H1 (cell line): Measurements from ENCODE around the gene NCOA1. TPM values are rescaled to one million over a fixed set of nuclear protein-coding genes. Genes with fewer than 3 reads are reported as not detected.

Experiments
- CTCF ChIA-PET: fragments of 300-600 bp; sonication (Branson Sonifier 250); formaldehyde crosslinking; loops from one replicate; lab custom pipeline; 2021; ENCODE audit not compliant: partially characterized antibody; lab: Charles Lee
- POLR2A ChIA-PET: fragments of 300-600 bp; sonication (Branson Sonifier 250); formaldehyde crosslinking; loops from one replicate; lab custom pipeline; 2021; ENCODE audit warnings: inconsistent platforms; ENCODE audit not compliant: partially characterized antibody; lab: Charles Lee
- DNase-seq, 2 experiments: peaks; one replicate each; pipeline versions ENCODE4 v3.0.0 to v3.0.0-alpha.2; 2010 to 2022; ENCODE audit warnings: low spot score in 2 of 2, low read depth in 1 of 2, mixed read lengths in 1 of 2
- FAIRE-seq: peaks from 2 replicates; lab custom pipeline; 2011; peaks lifted over from hg19 to GRCh38; lab: Jason Lieb, UNC
- H2AFZ ChIP-seq: 2 replicates; pipeline ENCODE4 v1.8.1; 2012; ENCODE audit warnings: low read length, inconsistent platforms
- H2AK5ac ChIP-seq: 2 replicates; pipeline ENCODE4 v1.6.1; 2013; ENCODE audit warnings: low read depth, low read length
- H2BK120ac ChIP-seq: replicated peaks from 2 replicates; pipeline ENCODE3; 2013; ENCODE audit warnings: low read depth, low read length, inconsistent platforms
- H2BK12ac ChIP-seq: 2 replicates; pipeline ENCODE4 v1.6.1; 2013; ENCODE audit warnings: low read depth, low read length
- H2BK15ac ChIP-seq: 2 replicates; pipeline ENCODE4 v1.6.1; 2013; ENCODE audit warnings: low read length
- H2BK20ac ChIP-seq: 2 replicates; pipeline ENCODE4 v1.6.1; 2013; ENCODE audit warnings: low read length
- H2BK5ac ChIP-seq: 2 replicates; pipeline ENCODE4 v1.6.1; 2013; ENCODE audit warnings: low read depth, low read length
- H3K14ac ChIP-seq: 2 replicates; pipeline ENCODE4 v1.6.1; 2013; ENCODE audit warnings: inconsistent platforms; ENCODE audit not compliant: insufficient read length
- H3K18ac ChIP-seq: 2 replicates; pipeline ENCODE4 v1.6.1; 2013; ENCODE audit warnings: low read length; ENCODE audit errors: extremely low read depth
- H3K23ac ChIP-seq: 2 replicates; pipeline ENCODE4 v1.6.1; 2013; ENCODE audit warnings: inconsistent platforms; ENCODE audit not compliant: insufficient read length
- H3K23me2 ChIP-seq: 2 replicates; pipeline ENCODE4 v1.6.1; 2013; ENCODE audit warnings: low read depth, low read length
- H3K27ac ChIP-seq: 2 replicates; pipeline ENCODE4 v1.6.1; 2011; ENCODE audit warnings: low read depth, low read length, inconsistent platforms
- H3K27me3 ChIP-seq, 4 experiments: replicated peaks in 1 of 4; 1 replicate in 1 of 4; 2 replicates in 3 of 4; pipeline versions ENCODE4 v1.6.1 to v1.8.1; 2011 to 2013; ENCODE audit warnings: low read length in 3 of 4, mild to moderate bottlenecking in 3 of 4, inconsistent platforms in 2 of 4, mixed read lengths in 2 of 4, moderate library complexity in 1 of 4; ENCODE audit not compliant: control insufficient read depth in 3 of 4, insufficient read depth in 3 of 4; ENCODE audit errors: extremely low read depth in 1 of 4
- H3K36me3 ChIP-seq, 4 experiments: 2 replicates each; pipeline versions ENCODE4 v1.6.1 to v1.8.1; 2011 to 2013; ENCODE audit warnings: mild to moderate bottlenecking in 4 of 4, low read length in 3 of 4, moderate library complexity in 2 of 4, control low read depth in 1 of 4, inconsistent platforms in 1 of 4; ENCODE audit not compliant: insufficient read depth in 4 of 4, control insufficient read depth in 2 of 4
- H3K4ac ChIP-seq: replicated peaks from 2 replicates; pipeline ENCODE3; 2013; ENCODE audit warnings: low read length, low read depth, mixed read lengths, inconsistent platforms; ENCODE audit not compliant: insufficient read length
- H3K4me1 ChIP-seq, 4 experiments: replicated peaks in 1 of 4; 1 replicate in 1 of 4; 2 replicates in 3 of 4; pipeline versions ENCODE4 v1.6.1 to v1.8.1; 2011 to 2013; ENCODE audit warnings: low read length in 3 of 4, inconsistent platforms in 2 of 4, mixed read lengths in 1 of 4; ENCODE audit not compliant: insufficient read depth in 4 of 4, control insufficient read depth in 3 of 4
- H3K4me2 ChIP-seq, 2 experiments: 2 replicates each; pipeline versions ENCODE4 v1.6.1 to v1.8.1; 2011 to 2013; ENCODE audit warnings: low read depth in 2 of 2, low read length in 2 of 2, control low read depth in 1 of 2, inconsistent platforms in 1 of 2, mild to moderate bottlenecking in 1 of 2; ENCODE audit not compliant: insufficient read depth in 1 of 2
- H3K4me3 ChIP-seq, 4 experiments: fragments of 200-600, 300-600 bp in 1 of 4; sonication (generic), shearing (Covaris generic), sonication (Bioruptor Twin) in 1 of 4; 2 replicates each; pipeline versions ENCODE4 v1.5.1 to v1.8.1; 2011 to 2016; ENCODE audit warnings: low read length in 4 of 4, low read depth in 3 of 4, control low read depth in 2 of 4, inconsistent platforms in 2 of 4, mild to moderate bottlenecking in 2 of 4, mixed read lengths in 1 of 4, moderate library complexity in 1 of 4; ENCODE audit not compliant: insufficient read depth in 2 of 4; ENCODE audit errors: extremely low read depth in 1 of 4
- H3K56ac ChIP-seq: replicated peaks from 2 replicates; pipeline ENCODE3; 2013; ENCODE audit warnings: low read depth, mild to moderate bottlenecking, mixed read lengths, low read length, inconsistent platforms; ENCODE audit not compliant: insufficient read length
- H3K79me1 ChIP-seq: 2 replicates; pipeline ENCODE4 v1.6.1; 2013; ENCODE audit warnings: low read depth, low read length, control low read depth
- H3K79me2 ChIP-seq, 2 experiments: 2 replicates each; pipeline versions ENCODE4 v1.6.1 to v1.8.1; 2012 to 2013; ENCODE audit warnings: low read length in 2 of 2, mild to moderate bottlenecking in 2 of 2, inconsistent platforms in 1 of 2; ENCODE audit not compliant: insufficient read depth in 2 of 2, control insufficient read depth in 1 of 2
- H3K9ac ChIP-seq, 4 experiments: replicated peaks in 1 of 4; 1 replicate in 1 of 4; 2 replicates in 3 of 4; pipeline versions ENCODE4 v1.6.1 to v1.8.1; 2011 to 2013; ENCODE audit warnings: low read depth in 3 of 4, low read length in 3 of 4, control low read depth in 2 of 4, mild to moderate bottlenecking in 2 of 4, moderate library complexity in 2 of 4, inconsistent platforms in 1 of 4; ENCODE audit errors: extremely low read depth in 1 of 4
- H3K9me3 ChIP-seq, 2 experiments: 2 replicates each; pipeline versions ENCODE4 v1.6.1 to v1.8.1; 2012 to 2013; ENCODE audit warnings: mild to moderate bottlenecking in 2 of 2, moderate library complexity in 2 of 2, control low read depth in 1 of 2, inconsistent platforms in 1 of 2, low read depth in 1 of 2, low read length in 1 of 2, mixed read lengths in 1 of 2; ENCODE audit not compliant: insufficient read depth in 2 of 2
- H4K20me1 ChIP-seq, 2 experiments: replicated peaks in 1 of 2; 2 replicates each; pipeline versions ENCODE3 to v1.8.1; 2011 to 2013; ENCODE audit warnings: inconsistent platforms in 2 of 2, low read length in 2 of 2, mild to moderate bottlenecking in 1 of 2; ENCODE audit not compliant: insufficient read depth in 2 of 2, control insufficient read depth in 1 of 2
- H4K5ac ChIP-seq: 2 replicates; pipeline ENCODE4 v1.6.1; 2013; ENCODE audit warnings: low read length, low read depth, mixed read lengths, inconsistent platforms; ENCODE audit not compliant: insufficient read length
- H4K8ac ChIP-seq: 2 replicates; pipeline ENCODE4 v1.8.0; 2013; ENCODE audit warnings: mild to moderate bottlenecking, moderate library complexity, low read length, inconsistent platforms; ENCODE audit not compliant: insufficient read depth; ENCODE audit errors: extremely low read depth
- H4K91ac ChIP-seq: replicated peaks from 2 replicates; pipeline ENCODE3; 2013; ENCODE audit warnings: low read length, mixed read lengths, inconsistent platforms; ENCODE audit not compliant: insufficient read length
- BACH1 ChIP-seq: IDR thresholded peaks from 2 replicates; pipeline ENCODE4 v1.6.1; 2012; ENCODE audit warnings: low read length, improper control_type of control experiment
- CEBPB ChIP-seq: IDR thresholded peaks from 2 replicates; pipeline ENCODE4 v1.6.1; 2012; ENCODE audit warnings: low read depth, low read length
- EP300 ChIP-seq, 2 experiments: IDR thresholded peaks; 1 replicate in 1 of 2; 2 replicates in 1 of 2; pipeline ENCODE4 v1.6.1; 2011 to 2012; ENCODE audit warnings: low read depth in 2 of 2, low read length in 2 of 2, mild to moderate bottlenecking in 2 of 2, borderline replicate concordance in 1 of 2, inconsistent platforms in 1 of 2, moderate library complexity in 1 of 2
- GTF2F1 ChIP-seq: IDR thresholded peaks from 2 replicates; pipeline ENCODE4 v1.6.1; 2012; ENCODE audit warnings: low read depth, low read length, improper control_type of control experiment, borderline replicate concordance
- HDAC2 ChIP-seq, 2 experiments: fragments of 300-600 bp in 1 of 2; sonication (generic) in 1 of 2; IDR thresholded peaks; 2 replicates each; pipeline ENCODE4 v1.6.1; 2011 to 2012; ENCODE audit warnings: low read depth in 2 of 2, low read length in 2 of 2, mild to moderate bottlenecking in 2 of 2, moderate library complexity in 2 of 2, borderline replicate concordance in 1 of 2, inconsistent platforms in 1 of 2
- POLR2A ChIP-seq, 2 experiments: IDR thresholded peaks; 1 replicate in 1 of 2; 2 replicates in 1 of 2; pipeline ENCODE4 v1.6.1; 2011; ENCODE audit warnings: low read depth in 2 of 2, low read length in 2 of 2, mild to moderate bottlenecking in 2 of 2; ENCODE audit errors: control extremely low read depth in 1 of 2
- RBBP5 ChIP-seq: IDR thresholded peaks from 2 replicates; pipeline ENCODE4 v1.7.1; 2012; ENCODE audit warnings: low read depth, mild to moderate bottlenecking, inconsistent platforms, low read length, moderate library complexity, borderline replicate concordance
- RNF2 ChIP-seq: fragments of 200-900, 300-1000 bp; sonication (generic); IDR thresholded peaks from 2 replicates; pipeline ENCODE4 v1.7.1; 2016; ENCODE audit warnings: borderline replicate concordance, low read depth, mild to moderate bottlenecking, antibody characterized with exemption, low read length; ENCODE audit not compliant: poor library complexity, severe bottlenecking; ENCODE audit errors: missing control alignments
- SIRT6 ChIP-seq: IDR thresholded peaks from one replicate; pipeline ENCODE4 v1.7.1; 2012; ENCODE audit warnings: low read length, inconsistent platforms
- SP1 ChIP-seq: IDR thresholded peaks from 2 replicates; pipeline ENCODE4 v1.6.1; 2011; ENCODE audit warnings: low read depth, low read length
- TBP ChIP-seq: IDR thresholded peaks from 2 replicates; pipeline ENCODE4 v1.6.1; 2011; ENCODE audit warnings: low read depth, low read length, improper control_type of control experiment
- TCF12 ChIP-seq: IDR thresholded peaks from 2 replicates; pipeline ENCODE4 v1.6.1; 2011; ENCODE audit warnings: low read depth, mild to moderate bottlenecking, low read length
- YY1 ChIP-seq: IDR thresholded peaks from 2 replicates; pipeline ENCODE4 v1.6.1; 2011; ENCODE audit warnings: low read depth, mild to moderate bottlenecking, low read length
- WGBS, 2 experiments: shearing (Covaris generic) in 1 of 2; methylation state at CpG; one replicate each; pipeline versions ENCODE4 v1.1.6 to v1.1.7; 2013 to 2015; ENCODE audit warnings: low lambda C conversion rate in 2 of 2, mixed read lengths in 2 of 2, inconsistent platforms in 1 of 2, low coverage in 1 of 2, missing lambda C conversion rate in 1 of 2; ENCODE audit not compliant: insufficient replicate concordance in 2 of 2, insufficient coverage in 1 of 2, insufficient read length in 1 of 2; ENCODE audit errors: extremely low coverage in 1 of 2, missing lambda C conversion rate in 1 of 2; 5-methylcytosine and 5-hydroxymethylcytosine counted together
- polyA plus RNA-seq, 7 experiments: library from polyadenylated mRNA; depleted of rRNA in 3 of 7; stranded (reverse) in 5 of 7; unstranded in 2 of 7; fragments of >200 nt in 5 of 7; fragments of 200-250 nt in 2 of 7; gene quantifications; 1 replicate in 5 of 7; 2 replicates in 1 of 7; 4 replicates in 1 of 7; pipeline versions ENCODE4 v1.2.1 to v1.2.3, GENCODE V29; 2011 to 2013; ENCODE audit warnings: missing spikeins in 2 of 7, mixed read lengths in 2 of 7
- total RNA-seq: library from RNA; stranded (reverse); fragmentation: NEBNext Ultra II Directional; extraction: Animal tissue kit (Norgen Biotek cat#: 25700); gene quantifications from 2 replicates; pipeline ENCODE4 v1.2.1, GENCODE V29; 2021
- TF ChIP-seq, protein P1 (sequence below): IDR thresholded peaks from 2 replicates; pipeline ENCODE4 v1.6.1; 2012; ENCODE audit warnings: inconsistent platforms

Gene NCOA1
- total and polyA plus RNA-seq, 2 of the 8 experiments (the other 6 are each of a cell fraction or from before 2014, with no cell fraction given) = 12.8 to 17.9 TPM

- no peak for FAIRE-seq
- H3K79me2 ChIP-seq = peaks cover 0 to 18% of the 10 kb centered on the region in 2 experiments; a peak in 2 of 4 replicates
- no peak for TF ChIP-seq EP300 (IDR thresholded peaks at IDR 0.05; ENCODE audit: borderline replicate concordance in 1 of 2, low read depth in 2 of 2, low read length in 2 of 2)
- TF ChIP-seq GTF2F1 = no peak
- TF ChIP-seq, protein P1, sequence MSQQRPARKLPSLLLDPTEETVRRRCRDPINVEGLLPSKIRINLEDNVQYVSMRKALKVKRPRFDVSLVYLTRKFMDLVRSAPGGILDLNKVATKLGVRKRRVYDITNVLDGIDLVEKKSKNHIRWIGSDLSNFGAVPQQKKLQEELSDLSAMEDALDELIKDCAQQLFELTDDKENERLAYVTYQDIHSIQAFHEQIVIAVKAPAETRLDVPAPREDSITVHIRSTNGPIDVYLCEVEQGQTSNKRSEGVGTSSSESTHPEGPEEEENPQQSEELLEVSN = no peak
- no peak for TF ChIP-seq HDAC2 (IDR thresholded peaks at IDR 0.05; ENCODE audit: borderline replicate concordance in 1 of 2, low read depth in 2 of 2, low read length in 2 of 2)
- no peak for TF ChIP-seq YY1
- no peak for TF ChIP-seq BACH1
- no peak for TF ChIP-seq TCF12
- TF ChIP-seq CEBPB = no peak
- no peak for TF ChIP-seq SIRT6
- TF ChIP-seq TBP = no peak
- no peak for TF ChIP-seq RBBP5
- no peak for TF ChIP-seq POLR2A (IDR thresholded peaks at IDR 0.05; ENCODE audit: control extremely low read depth in 1 of 2, low read depth in 2 of 2, low read length in 2 of 2)
- no peak for TF ChIP-seq RNF2
- TF ChIP-seq SP1 = no peak
Observed at GRCh38 chr2:24509425-24509824, 18.4 kb downstream of the NCOA1 start.

More at GRCh38 chr2:24509425-24509824, 18.4 kb downstream of the NCOA1 start:
- H4K5ac ChIP-seq = no peak overlapping the region
- no peak overlapping the region for H2AFZ ChIP-seq
- no peak for DNase-seq
- POLR2A ChIA-PET = interaction anchor here (1.6 kb wide), 1 partner anchor 17 kb away, joined by 3 read pairs; no protein-coding TSS in a partner anchor
- no peak overlapping the region for H2BK15ac ChIP-seq
- H3K27ac ChIP-seq = no peak overlapping the region
- H4K8ac ChIP-seq = no peak overlapping the region
- no peaks in the 10 kb centered on the region for H3K36me3 ChIP-seq
- H2BK5ac ChIP-seq = no peak overlapping the region
- no peaks in the 10 kb centered on the region for H4K20me1 ChIP-seq
- no peak overlapping the region for H3K23ac ChIP-seq
- H3K79me1 ChIP-seq = no peaks in the 10 kb centered on the region; the same call in 1 of the 2 replicates
- no peak overlapping the region for H3K56ac ChIP-seq
- CTCF ChIA-PET = no interaction called here
- no peak overlapping the region for H3K14ac ChIP-seq
- H2BK120ac ChIP-seq = no peak overlapping the region
- WGBS, 2 experiments = 81% methylated on average over 1 of the region's 1 CpG; no CpG with 5 or more reads in 1 of the 2 experiments
- H3K18ac ChIP-seq = no peak overlapping the region
- H3K4me1 ChIP-seq = no peaks in the 10 kb centered on the region
- no peak overlapping the region for H3K4ac ChIP-seq
- no peak overlapping the region for H2BK20ac ChIP-seq
- no peak overlapping the region for H2AK5ac ChIP-seq
- H3K4me2 ChIP-seq = no peak overlapping the region
- no peaks in the 10 kb centered on the region for H3K23me2 ChIP-seq
- no peaks in the 10 kb centered on the region for H3K27me3 ChIP-seq
- H4K91ac ChIP-seq = no peak overlapping the region
- no peak overlapping the region for H2BK12ac ChIP-seq
- no peak overlapping the region for H3K9ac ChIP-seq
- H3K9me3 ChIP-seq = no peaks in the 10 kb centered on the region
- H3K4me3 ChIP-seq = no peak overlapping the region
